ENCODE data around the gene DYNLRB1. TPM values are rescaled to one million over a fixed set of nuclear protein-coding genes. Genes with fewer than 3 reads are reported as not detected.

DYNLRB1 gene
- total and polyA plus RNA-seq, 2 of the 13 experiments (the other 11 are each of a cell fraction or from before 2014, with no cell fraction given) = 140 to 244 TPM

- TF ChIP-seq ZKSCAN1 (IDR thresholded peaks at IDR 0.05; ENCODE audit: low read length) = peak; percentile 51; the same call in 1 of the 2 replicates
- no peak for TF ChIP-seq ZNF790 (CRISPR knock-in tag; IDR thresholded peaks at IDR 0.05; ENCODE audit: borderline replicate concordance)
- TF ChIP-seq SMAD9 (CRISPR knock-in tag; IDR thresholded peaks at IDR 0.05) = no peak
- TF ChIP-seq, protein P1, sequence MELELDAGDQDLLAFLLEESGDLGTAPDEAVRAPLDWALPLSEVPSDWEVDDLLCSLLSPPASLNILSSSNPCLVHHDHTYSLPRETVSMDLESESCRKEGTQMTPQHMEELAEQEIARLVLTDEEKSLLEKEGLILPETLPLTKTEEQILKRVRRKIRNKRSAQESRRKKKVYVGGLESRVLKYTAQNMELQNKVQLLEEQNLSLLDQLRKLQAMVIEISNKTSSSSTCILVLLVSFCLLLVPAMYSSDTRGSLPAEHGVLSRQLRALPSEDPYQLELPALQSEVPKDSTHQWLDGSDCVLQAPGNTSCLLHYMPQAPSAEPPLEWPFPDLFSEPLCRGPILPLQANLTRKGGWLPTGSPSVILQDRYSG (CRISPR knock-in tag; IDR thresholded peaks at IDR 0.05) = 0 out of 2 replicates have a peak, but pooled peaks have one; percentile 60
- TF ChIP-seq ATF7-NPFF (CRISPR knock-in tag; IDR thresholded peaks at IDR 0.05; ENCODE audit: low read depth) = peak; percentile 86
- TF ChIP-seq KLF16 (CRISPR knock-in tag; IDR thresholded peaks at IDR 0.05) = peak in 1 of 2 experiments; percentile 77; a peak in 2 of 4 replicates
- TF ChIP-seq DNMT3B (CRISPR knock-in tag; conservative IDR thresholded peaks at IDR 0.05) = peak; percentile 72; the same call in 1 of the 2 replicates
- peak; percentile 56; the same call in 1 of the 2 replicates for TF ChIP-seq ZNF12 (CRISPR knock-in tag; IDR thresholded peaks at IDR 0.05)
- peak; percentile 83 for TF ChIP-seq FOXO1 (CRISPR knock-in tag; IDR thresholded peaks at IDR 0.05)
- peak; percentile 81; the same call in 1 of the 2 replicates for TF ChIP-seq HOXD1 (CRISPR knock-in tag; IDR thresholded peaks at IDR 0.05)
- peak; percentile 30 for TF ChIP-seq AGO2 (optimal IDR thresholded peaks at IDR 0.05; ENCODE audit: low read depth, low read length)
- peak; percentile 89 for TF ChIP-seq FOSL1 (CRISPR knock-in tag; IDR thresholded peaks at IDR 0.05; ENCODE audit: borderline replicate concordance)
- TF ChIP-seq MBD4 (IDR thresholded peaks at IDR 0.05; ENCODE audit: borderline replicate concordance, low read length) = no peak; the same call in 1 of the 2 replicates
- TF ChIP-seq ZNF205 (CRISPR knock-in tag; IDR thresholded peaks at IDR 0.05) = peak; percentile 91
- no peak for TF ChIP-seq TOPORS (CRISPR knock-in tag; IDR thresholded peaks at IDR 0.05)
- TF ChIP-seq HCFC1 (IDR thresholded peaks at IDR 0.05; ENCODE audit: low read depth, low read length) = no peak
- TF ChIP-seq ZBTB8A (CRISPR knock-in tag; IDR thresholded peaks at IDR 0.05; ENCODE audit: borderline replicate concordance, low read depth) = no peak
- TF ChIP-seq ZNF724P (CRISPR knock-in tag; IDR thresholded peaks at IDR 0.05; ENCODE audit: borderline replicate concordance) = peak; percentile 96
- TF ChIP-seq, protein P2, sequence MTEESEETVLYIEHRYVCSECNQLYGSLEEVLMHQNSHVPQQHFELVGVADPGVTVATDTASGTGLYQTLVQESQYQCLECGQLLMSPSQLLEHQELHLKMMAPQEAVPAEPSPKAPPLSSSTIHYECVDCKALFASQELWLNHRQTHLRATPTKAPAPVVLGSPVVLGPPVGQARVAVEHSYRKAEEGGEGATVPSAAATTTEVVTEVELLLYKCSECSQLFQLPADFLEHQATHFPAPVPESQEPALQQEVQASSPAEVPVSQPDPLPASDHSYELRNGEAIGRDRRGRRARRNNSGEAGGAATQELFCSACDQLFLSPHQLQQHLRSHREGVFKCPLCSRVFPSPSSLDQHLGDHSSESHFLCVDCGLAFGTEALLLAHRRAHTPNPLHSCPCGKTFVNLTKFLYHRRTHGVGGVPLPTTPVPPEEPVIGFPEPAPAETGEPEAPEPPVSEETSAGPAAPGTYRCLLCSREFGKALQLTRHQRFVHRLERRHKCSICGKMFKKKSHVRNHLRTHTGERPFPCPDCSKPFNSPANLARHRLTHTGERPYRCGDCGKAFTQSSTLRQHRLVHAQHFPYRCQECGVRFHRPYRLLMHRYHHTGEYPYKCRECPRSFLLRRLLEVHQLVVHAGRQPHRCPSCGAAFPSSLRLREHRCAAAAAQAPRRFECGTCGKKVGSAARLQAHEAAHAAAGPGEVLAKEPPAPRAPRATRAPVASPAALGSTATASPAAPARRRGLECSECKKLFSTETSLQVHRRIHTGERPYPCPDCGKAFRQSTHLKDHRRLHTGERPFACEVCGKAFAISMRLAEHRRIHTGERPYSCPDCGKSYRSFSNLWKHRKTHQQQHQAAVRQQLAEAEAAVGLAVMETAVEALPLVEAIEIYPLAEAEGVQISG (CRISPR knock-in tag; IDR thresholded peaks at IDR 0.05) = peak; percentile 68; the same call in 1 of the 2 replicates
These were observed 9.6 kb downstream of the DYNLRB1 start (continued) for GRCh38 chr20:34525709-34526416.

All from HepG2 (cell line).